ENCODE measurements around the gene MSN.
"Not testable (repeated sequence)": the region's sequence is repeated elsewhere in the genome, so short reads cannot be mapped to it uniquely, and the experiment has no call there.

Gene MSN

DNA sequence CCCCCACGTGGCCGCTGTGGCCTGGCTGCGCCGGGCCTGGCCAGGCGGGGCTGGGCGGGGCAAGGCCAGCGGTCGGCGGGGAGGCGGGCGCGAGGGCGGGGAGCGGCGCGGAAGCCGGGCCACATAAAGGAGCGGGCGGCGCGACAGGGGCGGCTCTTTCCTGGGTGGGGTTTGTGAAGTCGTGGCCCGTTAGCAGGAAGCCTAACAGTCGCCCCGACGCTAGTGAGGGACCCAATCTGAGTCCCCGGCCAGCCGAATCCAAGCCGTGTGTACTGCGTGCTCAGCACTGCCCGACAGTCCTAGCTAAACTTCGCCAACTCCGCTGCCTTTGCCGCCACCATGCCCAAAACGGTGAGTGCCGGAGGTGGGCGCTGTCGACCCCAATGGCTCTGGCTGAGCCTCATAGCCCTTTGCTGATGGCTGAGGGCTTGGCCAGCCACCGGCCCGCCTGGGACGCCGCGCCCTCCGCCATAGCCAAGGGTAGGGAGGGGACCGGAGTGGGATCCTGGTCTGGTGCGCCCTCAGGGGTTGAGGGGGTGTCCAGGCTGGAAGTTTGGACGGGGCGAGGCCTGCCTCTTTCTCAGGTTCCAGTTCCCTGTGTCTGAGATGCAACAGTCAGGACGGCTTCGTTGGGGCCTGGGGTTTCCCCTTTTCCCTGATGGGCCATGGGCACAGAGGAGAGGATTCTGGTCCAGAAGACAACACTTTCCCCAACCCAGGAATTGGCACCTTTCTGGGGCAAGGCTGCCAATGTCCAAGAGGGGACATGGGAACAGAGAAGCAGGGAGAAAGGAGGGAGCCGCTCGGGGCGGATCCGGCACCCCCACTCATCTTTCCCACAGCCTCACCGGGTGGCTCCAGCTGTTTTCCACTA lies at the start of gene MSN:
TSS of gene MSN (plus strand) at position 152 of the 874 bp plus-strand sequence. CDS start at position 340, 188 bp downstream.
- in situ Hi-C loops (cut with HindIII; ENCODE audit: low sequenced_read_pairs), result no loop called here

DNA sequence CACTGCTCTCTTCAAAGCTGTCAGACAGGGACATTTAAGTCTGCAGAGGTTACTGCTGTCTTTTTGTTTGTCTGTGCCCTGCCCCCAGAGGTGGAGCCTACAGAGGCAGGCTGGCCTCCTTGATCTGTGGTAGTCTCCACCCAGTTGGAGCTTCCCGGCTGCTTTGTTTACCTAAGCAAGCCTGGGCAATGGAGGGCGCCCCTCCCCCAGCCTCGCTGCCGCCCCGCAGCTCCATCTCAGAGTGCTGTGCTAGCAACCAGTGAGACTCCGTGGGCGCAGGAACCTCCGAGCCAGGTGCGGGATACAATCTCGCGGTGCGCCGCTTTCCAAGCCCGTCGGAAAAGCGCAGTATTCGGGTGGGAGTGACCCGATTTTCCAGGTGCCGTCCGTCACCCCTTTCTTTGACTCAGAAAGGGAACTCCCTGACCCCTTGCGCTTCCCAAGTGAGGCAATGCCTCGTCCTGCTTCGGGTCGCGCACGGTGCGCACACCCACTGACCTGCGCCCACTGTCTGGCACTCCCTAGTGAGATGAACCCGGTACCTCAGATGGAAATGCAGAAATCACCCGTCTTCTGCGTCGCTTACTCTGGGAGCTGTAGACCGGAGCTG lies 47.3 kb upstream of the MSN start:
- in situ Hi-C loops (cut with HindIII; ENCODE audit: low sequenced_read_pairs), result not testable (repeated sequence)

DNA sequence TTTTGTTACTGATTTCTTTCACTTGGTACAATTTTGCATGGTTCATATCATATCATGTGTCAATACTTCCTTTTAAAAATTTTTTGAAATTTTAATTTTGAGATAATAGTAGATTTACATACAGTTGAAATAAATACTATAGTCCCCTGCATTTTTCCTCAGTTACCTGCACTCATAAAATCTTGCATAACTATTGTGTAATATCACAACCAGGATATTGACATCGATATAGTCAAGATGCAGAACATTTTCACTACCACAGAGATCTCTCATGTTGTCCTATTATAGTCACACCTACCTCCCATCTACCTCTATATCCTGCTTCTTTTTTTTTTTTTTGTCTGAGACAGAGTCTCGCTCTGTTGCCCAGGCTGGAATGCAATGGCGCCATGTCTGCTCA lies 36.7 kb upstream of the MSN start:
- in situ Hi-C loops (cut with HindIII; ENCODE audit: low sequenced_read_pairs), result no loop called here

DNA sequence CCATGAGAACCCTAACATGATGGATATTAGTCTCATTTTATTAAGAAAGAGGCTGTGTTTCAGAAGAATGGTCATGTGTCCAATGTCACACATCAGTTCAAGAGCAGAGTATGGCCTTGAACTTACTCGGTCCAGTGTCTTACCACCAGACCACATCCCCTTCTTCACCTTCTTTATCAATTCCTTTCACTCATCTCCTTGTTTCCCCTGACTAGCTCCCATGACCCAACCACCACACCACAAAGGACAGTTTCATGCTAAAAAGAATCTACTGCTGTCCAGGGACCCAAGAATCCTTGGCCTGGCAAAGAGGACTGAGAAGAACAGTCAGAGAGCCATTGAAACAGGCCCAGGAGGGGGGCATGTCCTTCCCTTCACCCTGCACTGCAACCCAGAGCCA lies 33.6 kb upstream of the MSN start:
- in situ Hi-C loops (cut with HindIII; ENCODE audit: low sequenced_read_pairs), result no loop called here

DNA sequence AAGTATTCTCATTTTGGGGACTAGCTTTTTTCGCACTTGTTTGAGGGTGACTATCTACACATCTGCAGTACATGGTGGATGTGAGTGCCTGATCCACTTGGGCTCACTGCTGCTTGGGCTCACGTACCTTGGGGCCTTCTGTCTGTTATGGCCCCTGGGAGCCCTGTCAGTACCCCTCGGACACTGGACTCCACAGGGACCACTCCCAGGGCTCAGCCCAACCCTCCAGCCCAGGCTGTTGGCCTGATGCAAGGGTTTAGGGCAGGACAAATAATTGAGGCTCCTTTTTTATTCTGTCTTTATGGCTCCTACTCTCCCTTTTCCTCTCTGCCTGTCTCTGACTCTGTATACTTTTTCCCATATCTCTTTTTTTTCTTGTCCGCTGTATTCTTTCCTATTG lies 32.7 kb upstream of the MSN start:
- in situ Hi-C loops (cut with HindIII; ENCODE audit: low sequenced_read_pairs), result no loop called here

DNA sequence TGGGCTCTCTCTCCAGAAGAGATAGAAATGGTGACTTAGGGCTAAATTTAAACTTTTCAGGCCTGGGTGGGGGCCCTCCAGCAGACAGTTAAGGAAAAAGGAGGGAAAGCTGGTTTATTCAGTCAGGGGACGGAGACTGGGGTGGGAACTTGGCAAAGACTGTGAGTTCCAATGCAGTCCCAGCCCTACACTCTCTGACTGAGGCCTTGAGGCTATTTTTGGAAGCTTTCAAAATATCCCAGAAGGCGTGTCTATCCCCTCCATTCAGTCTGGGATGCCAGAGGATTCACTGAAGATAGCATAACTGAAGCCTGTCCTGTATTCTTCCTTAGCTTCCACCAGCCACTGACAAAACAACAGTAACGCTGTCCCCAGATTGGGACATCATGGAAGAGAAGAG lies 32.1 kb upstream of the MSN start:
- in situ Hi-C loops (cut with HindIII; ENCODE audit: low sequenced_read_pairs), result no loop called here

DNA sequence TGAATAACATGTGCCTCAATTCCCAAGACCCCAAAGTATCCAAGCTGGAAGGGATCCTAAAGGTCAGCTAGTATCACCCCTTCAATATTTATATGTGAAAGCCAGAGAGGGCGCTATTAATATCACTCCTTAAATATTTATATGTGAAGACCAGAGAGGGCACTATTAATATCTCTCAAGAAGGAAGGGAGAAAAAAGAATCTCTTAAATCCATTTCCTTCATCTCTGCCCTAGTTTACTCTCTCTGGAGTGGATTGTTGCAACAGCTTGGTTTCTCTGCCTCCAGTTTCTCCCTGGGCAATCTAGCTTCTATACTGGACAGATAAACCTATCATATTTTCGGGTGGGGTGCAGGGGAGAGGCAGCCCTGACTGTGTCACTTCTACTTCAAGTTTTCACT lies 31.6 kb upstream of the MSN start:
- in situ Hi-C loops (cut with HindIII; ENCODE audit: low sequenced_read_pairs), result no loop called here

DNA sequence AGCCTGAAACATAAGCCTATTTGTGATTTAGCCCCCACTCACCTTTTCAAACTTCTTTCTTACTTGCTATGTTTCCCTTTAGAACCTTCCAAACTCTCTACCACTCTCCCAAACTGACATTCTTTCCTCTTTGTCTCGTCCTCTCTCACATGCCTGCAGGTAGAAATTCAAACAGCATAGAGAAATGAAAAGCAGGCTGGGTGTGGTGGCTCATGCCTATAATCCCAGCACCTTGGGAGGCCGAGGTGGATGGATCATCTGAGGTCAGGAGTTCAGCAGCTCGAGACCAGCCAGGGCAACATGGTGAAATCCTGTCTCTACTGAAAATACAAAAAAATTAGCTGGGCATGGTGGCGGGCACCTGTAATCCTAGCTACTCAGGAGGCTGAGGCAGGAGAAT lies 31.2 kb upstream of the MSN start:
- in situ Hi-C loops (cut with HindIII; ENCODE audit: low sequenced_read_pairs), result not testable (repeated sequence)

DNA sequence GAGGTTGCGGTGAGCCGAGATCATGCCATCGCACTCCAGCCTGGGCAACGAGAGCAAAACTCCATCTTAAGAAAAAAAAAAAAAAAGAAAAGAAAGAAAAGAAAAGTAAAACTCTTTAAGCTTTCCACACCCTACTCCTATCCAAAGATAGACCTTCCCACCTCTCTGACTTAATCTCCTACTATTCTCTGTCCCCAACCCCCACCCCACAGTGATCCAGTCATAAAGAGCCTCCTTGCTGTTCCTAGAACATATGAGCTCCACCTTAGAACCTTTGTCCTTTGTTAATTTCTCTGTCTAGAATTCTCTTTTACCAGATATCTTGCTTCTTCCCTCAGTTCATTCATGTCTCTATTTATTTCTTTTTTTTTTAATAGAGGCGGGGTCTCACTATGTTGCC lies 30.1 kb upstream of the MSN start:
- in situ Hi-C loops (cut with HindIII; ENCODE audit: low sequenced_read_pairs), result no loop called here

DNA sequence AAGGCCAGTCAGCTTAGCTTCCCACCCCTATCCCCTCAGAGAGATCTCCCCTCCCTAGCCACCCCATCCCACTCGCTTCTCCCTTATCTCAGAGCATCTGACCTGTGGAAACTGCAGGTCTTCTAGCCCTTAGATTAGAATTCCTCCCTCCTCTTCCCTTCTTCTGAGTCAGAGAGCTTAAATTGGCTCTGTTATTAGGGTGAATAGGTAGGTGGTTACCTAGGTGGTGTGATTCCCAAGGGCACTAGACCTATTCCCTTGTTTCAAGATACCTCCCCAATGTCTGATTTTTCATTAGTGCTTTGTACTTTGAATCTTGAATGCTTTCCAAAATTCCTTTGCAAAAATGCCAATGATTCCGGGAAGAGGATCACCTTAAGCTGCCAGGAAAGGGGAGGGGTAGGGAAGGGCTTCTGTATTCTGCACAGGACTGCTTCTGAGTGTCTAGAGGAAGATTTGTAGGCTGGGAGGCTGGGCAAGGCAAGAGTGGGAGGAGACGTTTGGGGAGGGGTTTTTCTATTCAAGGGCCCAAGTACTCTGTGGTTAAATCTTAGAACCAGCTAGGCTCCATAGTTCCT lies 24.5 kb upstream of the MSN start:
- in situ Hi-C loops (cut with HindIII; ENCODE audit: low sequenced_read_pairs), result no loop called here

DNA sequence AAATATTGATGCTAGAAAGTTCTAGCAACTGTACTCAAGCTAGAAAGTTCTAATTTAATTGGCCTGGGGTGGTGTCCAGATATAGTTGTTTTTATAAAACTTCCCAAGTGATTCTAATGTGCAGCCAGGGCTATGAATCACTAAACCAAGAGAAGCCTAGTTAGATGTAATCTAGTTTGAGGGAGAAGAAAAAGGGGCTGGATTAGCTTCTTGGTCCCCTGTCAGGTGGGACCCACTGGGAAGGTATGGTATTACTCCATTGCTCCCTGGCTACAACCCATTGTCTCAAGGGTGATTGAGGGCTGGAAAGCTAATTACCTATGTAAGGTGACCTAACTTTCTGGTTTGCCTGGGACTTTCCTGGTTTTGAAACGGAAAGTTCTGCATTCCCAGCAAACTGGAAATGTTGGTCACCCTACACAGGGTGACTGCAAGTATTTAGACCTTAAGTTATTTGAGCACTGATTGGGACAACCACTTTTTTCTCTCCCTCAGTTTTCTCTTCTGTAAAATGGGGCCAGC lies 23.9 kb upstream of the MSN start:
- in situ Hi-C loops (cut with HindIII; ENCODE audit: low sequenced_read_pairs), result no loop called here

DNA sequence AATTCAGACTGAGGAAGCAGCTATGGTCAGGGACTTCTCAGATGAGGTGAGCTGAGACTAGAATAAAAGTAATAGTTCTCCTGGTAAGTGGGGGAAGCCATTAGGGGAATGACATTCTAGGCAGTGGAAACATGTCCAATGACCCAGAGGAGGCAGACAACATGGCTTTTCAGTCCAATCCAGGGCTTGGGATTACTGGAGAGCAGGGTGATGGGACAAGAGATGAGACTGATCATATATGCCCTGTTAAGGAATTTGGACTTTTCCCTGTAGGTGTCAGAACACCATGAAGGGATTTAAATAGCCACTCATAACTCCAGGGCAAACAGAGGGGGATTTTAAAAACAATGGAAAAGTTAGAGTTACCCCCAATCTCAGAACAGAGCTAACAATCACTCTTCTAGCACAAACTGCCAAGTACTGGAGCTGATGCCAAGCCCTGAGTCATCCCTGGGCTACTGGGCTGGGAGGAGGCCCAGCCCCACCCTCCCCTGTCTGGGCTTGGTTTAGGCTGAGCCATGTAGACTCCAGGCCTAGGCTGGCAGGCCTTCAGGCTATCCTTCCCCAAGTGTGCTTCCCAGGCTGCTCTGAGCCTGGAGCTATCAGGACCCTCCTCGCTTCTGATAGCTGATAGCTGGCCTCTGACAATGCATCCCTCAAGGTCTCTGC lies 22.7 kb upstream of the MSN start:
- in situ Hi-C loops (cut with HindIII; ENCODE audit: low sequenced_read_pairs), result no loop called here

DNA sequence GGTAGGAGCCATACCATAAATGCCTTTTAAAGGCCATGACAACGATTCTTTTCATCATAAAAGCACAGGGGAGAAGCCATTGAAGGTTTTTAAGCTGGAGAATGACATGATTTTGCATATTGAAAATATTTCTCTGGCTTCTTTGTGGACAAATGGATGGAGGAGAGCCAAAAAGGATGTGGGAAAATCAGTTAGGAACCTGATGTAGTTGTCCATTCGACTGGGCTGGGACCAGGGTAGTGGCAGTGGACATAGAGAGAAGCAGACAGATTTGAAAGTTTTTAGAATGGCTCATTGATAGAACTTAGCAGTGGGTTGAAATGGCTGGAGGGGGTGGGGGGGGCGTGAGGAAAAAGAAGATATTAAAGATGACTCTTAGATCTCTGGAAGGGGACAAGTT lies 19.7 kb upstream of the MSN start:
- in situ Hi-C loops (cut with HindIII; ENCODE audit: low sequenced_read_pairs), result no loop called here

DNA sequence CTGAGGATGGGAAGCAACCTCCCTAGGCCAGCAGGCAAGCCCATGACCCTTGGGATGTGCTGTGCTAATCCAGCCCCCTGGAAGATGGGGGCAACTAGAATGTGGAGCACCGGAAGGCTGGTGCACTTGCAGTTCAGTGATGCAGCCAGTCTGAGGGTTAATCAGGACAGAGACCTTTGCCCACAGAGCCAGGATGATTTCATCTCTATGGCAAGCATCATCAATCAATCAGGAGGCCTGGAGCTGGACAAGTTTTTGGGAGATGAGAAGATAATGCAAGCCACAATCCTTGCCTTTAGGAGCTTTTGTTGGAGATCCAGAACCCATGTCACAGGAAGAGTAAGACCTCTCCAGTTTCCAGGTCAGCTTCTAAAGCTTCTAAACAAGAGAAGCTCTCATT lies 15.4 kb upstream of the MSN start:
- in situ Hi-C loops (cut with HindIII; ENCODE audit: low sequenced_read_pairs), result no loop called here

DNA sequence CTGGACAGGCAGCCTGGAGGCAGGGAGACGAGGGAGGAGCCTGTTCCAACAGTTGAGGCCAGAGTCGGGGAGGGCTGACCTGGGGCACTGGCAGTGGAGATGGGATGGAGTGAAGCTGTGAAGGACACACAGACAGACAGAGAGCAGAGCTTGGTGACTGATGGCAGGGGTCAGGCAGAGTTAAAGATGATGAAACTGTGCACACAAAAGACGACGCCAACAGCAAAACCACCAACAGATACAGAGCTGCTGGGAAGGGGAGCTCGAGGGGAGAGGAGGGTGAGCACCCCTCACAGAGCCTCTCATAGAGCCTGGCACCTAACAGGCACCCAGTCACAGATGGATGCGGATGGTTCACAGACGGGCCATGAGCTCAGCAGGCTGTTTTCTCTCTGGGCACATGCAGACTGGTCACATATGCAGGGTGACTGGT lies 10.4 kb upstream of the MSN start:
- in situ Hi-C loops (cut with HindIII; ENCODE audit: low sequenced_read_pairs), result not testable (repeated sequence)

DNA sequence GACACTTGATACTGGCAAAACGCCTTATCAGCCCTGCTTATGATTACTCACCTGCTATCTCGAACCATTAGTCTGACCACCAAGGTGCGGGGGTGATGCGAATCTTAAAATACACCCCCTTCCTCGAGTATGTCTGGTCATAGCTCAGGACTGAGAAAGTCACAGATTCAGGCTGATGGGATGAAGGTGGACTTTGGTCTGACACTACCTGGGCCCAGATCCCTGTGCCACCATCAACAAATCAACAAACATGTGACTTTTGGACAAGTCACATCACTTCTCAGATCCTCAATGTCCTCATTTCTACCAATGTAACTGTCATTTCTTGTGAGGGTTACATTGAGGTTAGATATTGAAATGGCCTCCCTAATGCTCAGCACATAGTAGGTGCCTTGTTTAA lies 9.8 kb upstream of the MSN start:
- in situ Hi-C loops (cut with HindIII; ENCODE audit: low sequenced_read_pairs), result no loop called here

DNA sequence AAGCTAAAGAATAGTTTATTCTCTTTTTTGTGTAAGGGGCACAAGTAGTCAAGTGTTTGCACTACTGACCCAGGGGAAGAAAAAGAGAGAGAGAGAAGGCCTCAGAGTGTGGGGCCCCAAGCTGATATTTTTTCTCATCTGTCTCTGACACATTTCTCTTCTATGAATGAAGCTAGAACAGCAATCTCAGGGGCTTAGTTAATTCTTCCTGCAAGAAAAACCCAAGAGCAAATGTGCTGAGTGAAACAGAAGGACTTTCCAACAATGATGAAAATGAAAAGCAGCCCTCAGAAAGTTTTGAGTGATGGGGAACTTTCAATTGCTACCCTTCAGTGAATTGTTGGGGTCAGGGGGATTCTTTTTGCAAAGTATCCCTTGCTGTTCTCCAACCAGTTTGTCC lies 9.2 kb upstream of the MSN start:
- in situ Hi-C loops (cut with HindIII; ENCODE audit: low sequenced_read_pairs), result no loop called here

DNA sequence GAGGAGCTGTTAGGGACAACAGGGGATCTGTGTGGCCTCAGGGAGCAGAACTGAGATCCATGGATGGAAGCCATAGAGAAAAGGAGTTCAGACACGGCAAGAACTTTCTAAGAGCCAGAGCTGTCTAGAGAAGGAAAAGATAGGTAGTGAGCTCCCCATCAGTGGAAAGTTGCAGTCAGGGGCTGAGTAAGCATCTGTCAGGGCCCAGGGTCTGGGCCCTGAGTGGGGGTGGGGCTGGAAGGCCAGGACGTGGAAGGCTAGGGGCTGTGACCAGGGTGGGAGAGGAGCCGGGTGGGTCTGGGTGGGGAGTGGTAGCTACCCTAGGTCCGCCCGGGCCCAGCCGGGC lies 324 bp upstream of the MSN start:
- in situ Hi-C loops (cut with HindIII; ENCODE audit: low sequenced_read_pairs), result no loop called here

DNA sequence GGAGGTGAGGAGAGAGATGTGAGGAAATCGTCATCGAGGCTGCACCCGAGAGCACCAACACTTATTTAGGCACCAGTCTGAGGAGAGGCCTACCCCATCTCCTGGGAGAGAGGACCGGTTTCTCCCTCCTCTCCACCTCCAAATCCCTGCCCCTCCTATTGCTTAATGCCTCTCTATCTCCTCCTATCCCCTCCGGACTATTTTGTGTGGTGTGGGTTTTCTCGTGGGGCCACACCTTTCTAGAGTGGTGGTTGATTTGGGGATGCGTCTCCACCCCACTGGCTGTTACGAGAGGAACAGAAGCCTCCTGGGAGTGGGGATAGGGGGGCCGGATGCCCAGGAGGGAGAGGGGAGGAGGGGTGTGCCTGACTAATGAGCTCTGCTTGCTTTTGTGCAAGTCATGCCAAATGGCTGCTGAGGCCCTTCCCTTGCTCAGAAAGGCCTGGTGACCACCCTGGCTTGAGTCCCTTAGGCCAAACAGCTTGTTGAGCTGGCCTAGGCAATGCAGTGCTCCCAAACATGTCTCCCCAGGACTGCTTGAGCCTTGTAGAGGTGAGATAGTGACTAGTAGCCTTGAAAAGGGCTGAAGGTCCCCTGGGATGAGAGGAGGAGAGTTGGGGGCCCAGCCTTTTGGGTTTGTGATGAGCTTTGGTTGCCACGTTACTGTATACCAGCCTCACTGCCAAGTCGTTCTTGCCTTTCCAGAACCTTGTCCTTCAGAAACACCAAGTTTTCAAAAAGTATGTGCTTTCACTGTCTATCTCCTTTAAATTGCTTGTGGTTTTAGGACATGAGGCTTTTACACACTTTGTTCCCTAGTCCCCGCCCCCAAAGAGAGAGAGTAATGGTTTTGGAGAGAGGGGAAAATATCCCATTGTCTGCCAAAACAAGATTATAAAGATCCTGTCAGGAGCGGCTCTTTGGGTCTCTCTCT lies 1.2 kb downstream of the MSN start:
- in situ Hi-C loops (cut with HindIII; ENCODE audit: low sequenced_read_pairs), result no loop called here

DNA sequence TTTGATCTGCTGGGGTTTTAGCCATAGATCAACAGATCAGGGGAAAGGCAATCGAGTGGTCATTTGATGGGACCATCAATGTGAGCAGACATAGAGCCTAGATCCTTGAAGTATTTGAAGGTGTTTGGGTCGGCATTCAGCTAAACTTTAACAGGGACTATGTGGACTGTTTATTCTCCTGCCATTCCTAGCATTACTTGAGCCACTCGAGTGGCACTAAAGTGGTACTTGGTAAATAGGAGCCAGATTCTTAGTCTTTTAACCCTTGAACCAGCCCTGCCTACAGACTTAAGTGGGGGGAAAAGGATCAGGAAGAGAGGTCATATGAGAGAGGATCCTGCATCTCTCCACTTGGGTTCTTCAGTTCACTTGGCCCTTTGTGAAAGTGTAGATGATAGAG lies 3.8 kb downstream of the MSN start:
- in situ Hi-C loops (cut with HindIII; ENCODE audit: low sequenced_read_pairs), result no loop called here

All from DLD1 (cell line).